SK-N-SH treated with all-trans-retinoic acid at 6 μM for 48 hours (cell line): ENCODE measurements around the gene NRARP.

Experiments used
- ATAC-seq: fragments of 200-7000 bp; cut with Tn5 transposase; 3 replicates; pipeline ENCODE4 v1.9.1; 2020; ENCODE audit warnings: mild to moderate bottlenecking, moderate library complexity
- ARNTL ChIP-seq: fragments of 450-650 bp; formaldehyde crosslinking; IDR thresholded peaks from 2 replicates; pipeline ENCODE4 v1.5.0; 2020; ENCODE audit warnings: low read depth, mild to moderate bottlenecking, moderate library complexity, borderline replicate concordance
- BACH2 ChIP-seq: fragments of 250-450 bp; sonication (Bioruptor Pico); IDR thresholded peaks from 2 replicates; pipeline ENCODE4 v1.9.0; 2021; ENCODE audit warnings: mild to moderate bottlenecking, borderline replicate concordance
- CSDC2 ChIP-seq: fragments of 250-450 bp; sonication (Bioruptor Pico); IDR thresholded peaks from 2 replicates; pipeline ENCODE4 v1.5.0; 2020; ENCODE audit warnings: mild to moderate bottlenecking, moderate library complexity
- CSRNP3 ChIP-seq: fragments of 250-450 bp; sonication (Bioruptor Pico); IDR thresholded peaks from 2 replicates; pipeline ENCODE4 v1.5.1; 2021; ENCODE audit warnings: mild to moderate bottlenecking, moderate library complexity
- ESRRG ChIP-seq: fragments of 250-450 bp; sonication (Bioruptor Pico); IDR thresholded peaks from 2 replicates; pipeline ENCODE4 v1.6.1; 2021; ENCODE audit warnings: mild to moderate bottlenecking
- GLIS3 ChIP-seq: fragments of 250-450 bp; sonication (Bioruptor Pico); IDR thresholded peaks from 2 replicates; pipeline ENCODE4 v1.5.0; 2020; ENCODE audit warnings: mild to moderate bottlenecking, moderate library complexity
- ISL1 ChIP-seq: fragments of 250-450 bp; sonication (Bioruptor Pico); IDR thresholded peaks from 2 replicates; pipeline ENCODE4 v2.1.2; 2022; ENCODE audit warnings: mild to moderate bottlenecking, moderate library complexity
- OSR1 ChIP-seq: fragments of 250-450 bp; sonication (Bioruptor Pico); IDR thresholded peaks from 2 replicates; pipeline ENCODE4 v1.8.0; 2022; ENCODE audit warnings: moderate library complexity, mild to moderate bottlenecking, inconsistent platforms
- PATZ1 ChIP-seq: fragments of 250-450 bp; sonication (Bioruptor Pico); IDR thresholded peaks from 2 replicates; pipeline ENCODE4 v1.8.0; 2020; ENCODE audit warnings: mild to moderate bottlenecking, moderate library complexity, borderline replicate concordance
- POU6F1 ChIP-seq: fragments of 250-450 bp; sonication (Bioruptor Pico); IDR thresholded peaks from 2 replicates; pipeline ENCODE4 v1.8.0; 2021; ENCODE audit warnings: low read depth, mild to moderate bottlenecking, moderate library complexity, borderline replicate concordance
- PPARA ChIP-seq: fragments of 250-450 bp; sonication (Bioruptor Pico); IDR thresholded peaks from 2 replicates; pipeline ENCODE4 v1.5.0; 2020; ENCODE audit warnings: mild to moderate bottlenecking, borderline replicate concordance
- RARB ChIP-seq: fragments of 250-450 bp; sonication (Bioruptor Pico); IDR thresholded peaks from 2 replicates; pipeline ENCODE4 v1.8.0; 2021; ENCODE audit warnings: mild to moderate bottlenecking, moderate library complexity
- TCF4 ChIP-seq: fragments of 250-450 bp; sonication (Bioruptor Pico); IDR thresholded peaks from 2 replicates; pipeline ENCODE4 v1.8.0; 2021; ENCODE audit warnings: mild to moderate bottlenecking, moderate library complexity, borderline replicate concordance
- TOX ChIP-seq: fragments of 250-450 bp; sonication (Bioruptor Pico); IDR thresholded peaks from 2 replicates; pipeline ENCODE4 v1.8.0; 2021; ENCODE audit warnings: mild to moderate bottlenecking, moderate library complexity, borderline replicate concordance
- TSHZ2 ChIP-seq: fragments of 250-450 bp; sonication (Bioruptor Pico); IDR thresholded peaks from 2 replicates; pipeline ENCODE4 v1.5.0; 2020; ENCODE audit warnings: mild to moderate bottlenecking, moderate library complexity
- ZFP3 ChIP-seq: fragments of 250-450 bp; sonication (Bioruptor Pico); IDR thresholded peaks from 2 replicates; pipeline ENCODE4 v1.5.0; 2020; ENCODE audit warnings: mild to moderate bottlenecking, moderate library complexity
- ZFP30 ChIP-seq: fragments of 450-650 bp; formaldehyde crosslinking; IDR thresholded peaks from 2 replicates; pipeline ENCODE4 v1.5.0; 2022; ENCODE audit warnings: mild to moderate bottlenecking, moderate library complexity
- ZNF565 ChIP-seq: fragments of 450-650 bp; formaldehyde crosslinking; conservative IDR thresholded peaks from 2 replicates; pipeline ENCODE4 v1.5.0; 2020; ENCODE audit warnings: low read depth, mild to moderate bottlenecking, moderate library complexity
- ZNF70 ChIP-seq: fragments of 450-650 bp; formaldehyde crosslinking; IDR thresholded peaks from 2 replicates; pipeline ENCODE4 v1.5.0; 2020; ENCODE audit warnings: mild to moderate bottlenecking, moderate library complexity
- ZNF8 ChIP-seq: fragments of 450-650 bp; formaldehyde crosslinking; IDR thresholded peaks from 2 replicates; pipeline ENCODE4 v1.5.0; 2020; ENCODE audit warnings: mild to moderate bottlenecking, moderate library complexity

Gene NRARP

GRCh38 chr9:137300567-137301080 lies 1.4 kb downstream of the NRARP start:
- TF ChIP-seq PPARA (CRISPR knock-in tag) (no peak), PATZ1 (CRISPR knock-in tag) (no peak), CSDC2 (CRISPR knock-in tag) (no peak), OSR1 (CRISPR knock-in tag) (no peak), CSRNP3 (CRISPR knock-in tag) (no peak), ZFP3 (no peak), ARNTL (CRISPR knock-in tag) (no peak), ISL1 (CRISPR knock-in tag) (no peak), ESRRG (CRISPR knock-in tag) (no peak), TSHZ2 (CRISPR knock-in tag) (no peak), ZNF565 (CRISPR knock-in tag) (no peak), BACH2 (CRISPR knock-in tag) (no peak), GLIS3 (CRISPR knock-in tag) (no peak)
- no peak for ATAC-seq

GRCh38 chr9:137299938-137300337 lies 2.1 kb downstream of the NRARP start:
- no peak for ATAC-seq

More at GRCh38 chr9:137299938-137300337, 2.1 kb downstream of the NRARP start:
- TF ChIP-seq ZFP3 (no peak), TSHZ2 (CRISPR knock-in tag) (no peak), ZNF70 (CRISPR knock-in tag) (no peak), TOX (no peak), PATZ1 (CRISPR knock-in tag) (no peak), TCF4 (CRISPR knock-in tag) (no peak), POU6F1 (CRISPR knock-in tag) (no peak), PPARA (CRISPR knock-in tag) (no peak), ISL1 (CRISPR knock-in tag) (no peak), CSRNP3 (CRISPR knock-in tag) (no peak), ZFP30 (CRISPR knock-in tag) (no peak), CSDC2 (CRISPR knock-in tag) (no peak), GLIS3 (CRISPR knock-in tag) (no peak), ZNF8 (CRISPR knock-in tag) (no peak), RARB (CRISPR knock-in tag) (no peak), ESRRG (CRISPR knock-in tag) (no peak)
